Esophagus muscularis mucosa (tissue), 3 donors: ENCODE results near the gene CSTB.

Experiments
- POLR2A ChIP-seq: fragments of 450-650 bp; IDR thresholded peaks from one replicate; pipeline ENCODE4 v1.6.1; 2017; ENCODE audit warnings: antibody characterized with exemption, moderate library complexity, mild to moderate bottlenecking, low read depth
- TF ChIP-seq, protein P1 (sequence below), 3 experiments: fragments of 200-600 bp in 2 of 3; fragments of 450-650 bp in 1 of 3; sonication (generic) in 2 of 3; IDR thresholded peaks; one replicate each; pipeline ENCODE4 v1.5.1; 2017 to 2019; ENCODE audit warnings: antibody characterized with exemption in 3 of 3, mild to moderate bottlenecking in 2 of 3, moderate library complexity in 1 of 3

DNA sequence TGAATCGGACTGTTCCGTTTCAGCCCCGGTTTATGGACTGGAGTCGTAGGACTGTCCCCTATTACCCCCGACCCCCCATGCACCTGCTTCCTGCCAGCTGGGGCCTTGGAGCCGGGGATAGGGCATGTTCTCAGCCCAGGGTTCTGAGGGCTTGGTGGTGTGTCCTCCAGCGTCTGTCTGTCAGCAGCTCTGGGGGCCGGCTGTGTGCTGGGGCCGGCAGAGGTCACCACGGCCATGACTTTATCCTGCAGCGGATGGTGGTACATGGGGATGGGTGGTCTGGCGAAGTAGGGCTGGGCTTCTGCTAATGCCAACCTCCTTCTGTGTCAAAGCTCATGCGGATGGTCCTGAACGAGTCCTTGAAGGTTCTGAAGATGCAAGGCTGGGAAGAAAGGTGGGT lies 18.7 kb upstream of the CSTB start:
- TF ChIP-seq, protein P1, sequence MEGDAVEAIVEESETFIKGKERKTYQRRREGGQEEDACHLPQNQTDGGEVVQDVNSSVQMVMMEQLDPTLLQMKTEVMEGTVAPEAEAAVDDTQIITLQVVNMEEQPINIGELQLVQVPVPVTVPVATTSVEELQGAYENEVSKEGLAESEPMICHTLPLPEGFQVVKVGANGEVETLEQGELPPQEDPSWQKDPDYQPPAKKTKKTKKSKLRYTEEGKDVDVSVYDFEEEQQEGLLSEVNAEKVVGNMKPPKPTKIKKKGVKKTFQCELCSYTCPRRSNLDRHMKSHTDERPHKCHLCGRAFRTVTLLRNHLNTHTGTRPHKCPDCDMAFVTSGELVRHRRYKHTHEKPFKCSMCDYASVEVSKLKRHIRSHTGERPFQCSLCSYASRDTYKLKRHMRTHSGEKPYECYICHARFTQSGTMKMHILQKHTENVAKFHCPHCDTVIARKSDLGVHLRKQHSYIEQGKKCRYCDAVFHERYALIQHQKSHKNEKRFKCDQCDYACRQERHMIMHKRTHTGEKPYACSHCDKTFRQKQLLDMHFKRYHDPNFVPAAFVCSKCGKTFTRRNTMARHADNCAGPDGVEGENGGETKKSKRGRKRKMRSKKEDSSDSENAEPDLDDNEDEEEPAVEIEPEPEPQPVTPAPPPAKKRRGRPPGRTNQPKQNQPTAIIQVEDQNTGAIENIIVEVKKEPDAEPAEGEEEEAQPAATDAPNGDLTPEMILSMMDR (IDR thresholded peaks at IDR 0.05) = no peak
- TF ChIP-seq POLR2A = no peak
